Measurements from ENCODE around the gene COL24A1.

- no peak for TF ChIP-seq CTCF (IDR thresholded peaks at IDR 0.05)
- no peak for TF ChIP-seq CREB1 (CRISPR knock-in tag; IDR thresholded peaks at IDR 0.05)
- TF ChIP-seq ATF3 (CRISPR knock-in tag; conservative IDR thresholded peaks at IDR 0.05): no peak
- no peak for TF ChIP-seq ESRRA (CRISPR knock-in tag; IDR thresholded peaks at IDR 0.05; ENCODE audit: borderline replicate concordance)
- no peak for TF ChIP-seq STAT6 (CRISPR knock-in tag; conservative IDR thresholded peaks at IDR 0.05; ENCODE audit: low read depth)
- no peak for TF ChIP-seq ZNF121 (CRISPR knock-in tag; IDR thresholded peaks at IDR 0.05)
These were observed 309.2 kb downstream of the COL24A1 start for GRCh38 chr1:85847356-85847755.
